Heart right ventricle (tissue), 16 donors: ENCODE results near the gene KLHL42. TPM values are rescaled to one million over a fixed set of nuclear protein-coding genes. Genes with fewer than 3 reads are reported as not detected.

Experiments used
- ATAC-seq, 8 donors: fragments of 200-7000 bp; cut with Tn5 transposase; one replicate each; pipeline ENCODE4 v1.9.1; 2020; ENCODE audit warnings: mild to moderate bottlenecking in 8 of 8, moderate library complexity in 8 of 8, moderate number of reproducible peaks in 1 of 8
- DNase-seq, 2 donors: peaks; one replicate each; pipeline ENCODE4 v3.0.0-alpha.2; 2020
- H3K27ac ChIP-seq, 10 donors: fragments of 200-600 bp; sonication (generic) in 2 of 10; one replicate each; pipeline versions ENCODE4 v1.5.0 to v1.8.0; 2020 to 2022; ENCODE audit warnings: mild to moderate bottlenecking in 3 of 10
- H3K27me3 ChIP-seq, 7 donors: fragments of 200-600 bp; one replicate each; pipeline ENCODE4 v1.8.0; 2021 to 2022; ENCODE audit warnings: mild to moderate bottlenecking in 2 of 7
- H3K36me3 ChIP-seq, 9 donors: fragments of 200-600 bp; sonication (generic) in 1 of 9; one replicate each; pipeline versions ENCODE4 v1.5.0 to v1.8.0; 2020 to 2022; ENCODE audit warnings: mild to moderate bottlenecking in 2 of 9
- H3K4me1 ChIP-seq, 9 donors: fragments of 200-600 bp; sonication (generic) in 1 of 9; one replicate each; pipeline versions ENCODE4 v1.5.0 to v1.8.0; 2020 to 2022; ENCODE audit warnings: mild to moderate bottlenecking in 4 of 9
- H3K4me3 ChIP-seq, 10 donors: fragments of 200-600 bp; sonication (generic) in 2 of 10; one replicate each; pipeline versions ENCODE4 v1.5.0 to v1.8.0; 2020 to 2022; ENCODE audit warnings: mild to moderate bottlenecking in 7 of 10, moderate library complexity in 2 of 10
- H3K9me3 ChIP-seq, 11 donors: fragments of 200-600 bp in 10 of 11; sonication (generic) in 2 of 11; one replicate each; pipeline versions ENCODE4 v1.5.0 to v1.8.0; 2013 to 2022; ENCODE audit warnings: mild to moderate bottlenecking in 2 of 11, control low read depth in 1 of 11, moderate library complexity in 1 of 11
- WGBS, 2 donors: extraction: QIAGEN DNeasy Blood & Tissue Kit; methylation state at CpG; one replicate each; pipeline ENCODE4 v1.1.7; 2013; ENCODE audit warnings: inconsistent platforms in 1 of 2; 5-methylcytosine and 5-hydroxymethylcytosine counted together
- intact Hi-C, 10 donors: fragments of 100-400 bp; cut with DNase I; formaldehyde crosslinking; loops; one replicate each; pipeline versions ENCODE4 v1.11.1 to v1.14.2; 2022
- polyA plus RNA-seq, 2 donors: library from polyadenylated mRNA; stranded (reverse); fragments of 200-250 nt; gene quantifications; one replicate each; pipeline ENCODE4 v1.2.3, GENCODE V29; 2013
- total RNA-seq, 10 donors: library from RNA; stranded (reverse); fragmentation: NEBNext Ultra II Directional in 3 of 10; extraction: Animal tissue kit (Norgen Biotek cat#: 25700) in 3 of 10; gene quantifications; one replicate each; pipeline versions ENCODE4 v1.2.1 to v1.2.4, GENCODE V29; 2021 to 2023
- TF ChIP-seq, protein P1 (sequence below), 9 donors: fragments of 200-600 bp; sonication (generic) in 2 of 9; IDR thresholded peaks; one replicate each; pipeline versions ENCODE4 v1.5.0 to v1.8.0; 2021 to 2022; ENCODE audit warnings: antibody characterized with exemption in 9 of 9, mild to moderate bottlenecking in 5 of 9, moderate library complexity in 1 of 9
- donor health status: Arrhythmogenic right ventricular cardiomyopathy.
- donor health status: ischemic (EF 13 %, LVEDD 7.1; RV severe dilation, severe dysfunction).
- donor health status: healthy with polysubstance abuse.
- donor health status: DM: no; HTN: yes; CAD: no.
- donor health status: DM: no; HTN: no; CAD: no.
- donor health status: ischemic (EF 25% LVEDD 6.9; RV normal size, moderate dysfunction).
- donor health status: ischemic (EF 25% LVEDD 5.7; RV mildly dilated, moderate dysfunction).
- donor health status: healthy.
- donor health status: DM: yes; HTN: yes; CAD: no.
- donor health status: Ischemic cardiomyopathy.
- donor health status: ischemic (EF 35%, LVEDD 5.7; RV mildly dilated, moderate dysfunction).
- donor health status: nonischemic (EF 11% LVEDD 7.7; RV severe dilation, severe dysfunction).
- donor health status: DM: yes; HTN: yes; CAD: no.
- donor health status: PGD.
- donor health status: ischemic (EF 29% LVEDD 5.4; RV normal size, mild dysfunction).
- donor health status: nonischemic (EF 23%, LVEDD 6.1; RV moderate dilation, normal function).

KLHL42 gene
- total and polyA plus RNA-seq, 12 donors = 4.0 to 10.9 (median 6.4) TPM

DNA sequence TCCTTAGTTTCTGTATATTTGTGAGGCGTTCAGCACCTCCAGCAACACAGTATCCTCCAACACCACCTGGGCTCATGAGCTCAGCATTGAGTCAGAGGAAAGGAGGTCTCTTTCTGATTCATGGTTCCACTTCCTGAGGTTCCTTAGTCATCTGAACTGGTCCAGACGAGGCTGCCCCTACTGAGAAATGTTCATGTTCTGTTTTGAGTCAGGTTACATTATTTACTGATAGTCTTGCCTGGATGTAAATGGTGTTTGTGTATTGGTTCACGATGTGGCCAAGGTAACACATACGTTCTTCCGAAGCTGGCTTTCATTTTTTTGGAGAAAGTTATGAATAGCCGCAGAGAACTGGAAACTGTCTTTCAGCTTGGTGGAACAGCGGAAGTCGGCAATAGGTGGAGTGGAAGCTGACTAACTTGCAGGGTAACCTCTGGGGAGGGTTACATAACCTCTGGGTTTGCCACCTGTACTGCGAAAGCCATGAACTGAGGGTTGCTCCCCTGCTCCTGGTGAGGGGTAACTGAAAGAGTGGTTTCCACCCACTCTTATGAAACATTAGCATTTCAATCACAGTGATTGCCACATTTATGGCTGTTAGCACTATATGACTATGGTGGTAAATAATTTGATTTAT, 42.2 kb downstream of the KLHL42 start:
- H3K36me3 ChIP-seq = no peaks in the 10 kb centered on the region
- DNase-seq (no peak), ATAC-seq (no peak)
- H3K27ac ChIP-seq = no peak overlapping the region
- TF ChIP-seq, protein P1, sequence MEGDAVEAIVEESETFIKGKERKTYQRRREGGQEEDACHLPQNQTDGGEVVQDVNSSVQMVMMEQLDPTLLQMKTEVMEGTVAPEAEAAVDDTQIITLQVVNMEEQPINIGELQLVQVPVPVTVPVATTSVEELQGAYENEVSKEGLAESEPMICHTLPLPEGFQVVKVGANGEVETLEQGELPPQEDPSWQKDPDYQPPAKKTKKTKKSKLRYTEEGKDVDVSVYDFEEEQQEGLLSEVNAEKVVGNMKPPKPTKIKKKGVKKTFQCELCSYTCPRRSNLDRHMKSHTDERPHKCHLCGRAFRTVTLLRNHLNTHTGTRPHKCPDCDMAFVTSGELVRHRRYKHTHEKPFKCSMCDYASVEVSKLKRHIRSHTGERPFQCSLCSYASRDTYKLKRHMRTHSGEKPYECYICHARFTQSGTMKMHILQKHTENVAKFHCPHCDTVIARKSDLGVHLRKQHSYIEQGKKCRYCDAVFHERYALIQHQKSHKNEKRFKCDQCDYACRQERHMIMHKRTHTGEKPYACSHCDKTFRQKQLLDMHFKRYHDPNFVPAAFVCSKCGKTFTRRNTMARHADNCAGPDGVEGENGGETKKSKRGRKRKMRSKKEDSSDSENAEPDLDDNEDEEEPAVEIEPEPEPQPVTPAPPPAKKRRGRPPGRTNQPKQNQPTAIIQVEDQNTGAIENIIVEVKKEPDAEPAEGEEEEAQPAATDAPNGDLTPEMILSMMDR (IDR thresholded peaks at IDR 0.05) = no peak
- H3K27me3 ChIP-seq = peaks cover 0 to 7% (median 0%) of the 10 kb centered on the region in 7 donors
- WGBS, 2 donors = 86 to 89% methylated on average over 9 of the region's 9 CpGs
- peaks cover 0 to 14% (median 0%) of the 10 kb centered on the region in 9 donors for H3K4me1 ChIP-seq
- no peak overlapping the region for H3K4me3 ChIP-seq
- intact Hi-C loops = loop anchor here in 5 of 10 donors (5.0 to 10.0 kb wide), 3 partner anchors 85 to 123 kb away; no protein-coding TSS in a partner anchor
- H3K9me3 ChIP-seq = peaks cover 0 to 4% (median 0%) of the 10 kb centered on the region in 11 donors

DNA sequence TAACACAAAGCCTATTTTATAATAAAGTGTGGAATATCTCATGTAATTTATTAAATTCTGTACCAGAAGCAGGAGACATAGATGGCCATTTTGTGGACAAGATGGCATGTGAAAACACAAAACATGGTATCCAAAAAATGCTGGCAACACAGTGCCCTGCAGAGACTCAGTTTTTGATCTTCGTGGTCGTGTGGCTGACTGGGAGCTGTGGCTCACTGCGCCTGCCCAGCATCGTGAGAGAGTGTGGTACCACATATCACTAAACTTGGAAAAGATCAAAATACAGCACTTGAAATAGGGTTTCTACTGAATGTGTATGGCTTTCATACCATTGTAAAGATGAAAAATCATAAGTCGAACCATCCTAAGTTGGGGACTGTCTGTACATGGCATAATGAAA, 43.0 kb downstream of the KLHL42 start:
- WGBS, 2 donors = 89 to 94% methylated on average over 5 of the region's 5 CpGs
- peaks cover 0 to 4% (median 0%) of the 10 kb centered on the region in 11 donors for H3K9me3 ChIP-seq
- no peak for ATAC-seq
- TF ChIP-seq, protein P1 (IDR thresholded peaks at IDR 0.05) = no peak
- intact Hi-C loops = loop anchor here in 5 of 10 donors (5.0 to 10.0 kb wide), 3 partner anchors 86 to 122 kb away; no protein-coding TSS in a partner anchor
- peaks cover 0 to 7% (median 0%) of the 10 kb centered on the region in 7 donors for H3K27me3 ChIP-seq
- H3K4me3 ChIP-seq = no peak overlapping the region
- no peak overlapping the region for H3K27ac ChIP-seq
- no peaks in the 10 kb centered on the region for H3K36me3 ChIP-seq
- peaks cover 0 to 14% (median 0%) of the 10 kb centered on the region in 9 donors for H3K4me1 ChIP-seq
- no peak for DNase-seq

DNA sequence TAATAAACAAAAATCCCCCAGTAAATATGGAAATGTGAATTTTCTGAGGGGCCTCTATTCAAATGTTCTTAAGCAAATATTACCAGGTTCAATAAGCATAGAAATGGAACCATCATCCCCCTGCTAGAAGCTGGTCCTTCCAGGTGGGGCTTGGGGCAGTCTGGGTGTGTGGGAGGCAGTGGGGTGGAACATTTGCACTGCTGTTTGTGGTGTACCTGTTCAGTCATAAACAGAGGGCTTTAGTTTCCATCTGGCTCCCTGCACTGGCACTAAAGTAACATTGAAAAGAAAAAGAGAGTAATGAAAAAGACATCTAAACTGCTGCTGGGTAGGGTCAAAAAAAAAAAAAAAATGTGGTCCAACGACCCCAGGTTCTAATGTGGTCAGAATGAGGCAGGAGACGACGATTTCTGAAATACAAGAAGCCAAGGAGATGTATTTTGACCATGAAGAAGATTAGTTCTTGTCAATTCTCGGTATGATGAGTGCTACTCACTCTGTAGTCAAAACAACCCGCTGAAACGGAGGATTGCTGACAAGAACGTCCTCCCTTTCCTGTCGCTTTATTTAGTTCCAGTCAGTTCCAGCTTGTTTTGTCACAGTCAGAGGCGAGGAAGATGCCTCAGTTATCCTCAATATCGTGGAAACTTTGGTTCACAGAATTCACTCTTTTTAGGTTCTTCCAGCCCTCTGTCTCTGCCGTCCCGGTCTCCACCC, 44.3 kb downstream of the KLHL42 start:
- DNase-seq (no peak), ATAC-seq (no peak)
- TF ChIP-seq, protein P1 (IDR thresholded peaks at IDR 0.05) = no peak
- intact Hi-C loops = loop anchor here in 5 of 10 donors (5.0 to 10.0 kb wide), 3 partner anchors 87 to 121 kb away; no protein-coding TSS in a partner anchor
- 48 to 56% methylated on average over 12 of the region's 12 CpGs for WGBS, 2 donors
- H3K4me1 ChIP-seq = peaks cover 0 to 14% (median 0%) of the 10 kb centered on the region in 9 donors
- no peak overlapping the region for H3K27ac ChIP-seq
- peaks cover 0 to 2% (median 0%) of the 10 kb centered on the region in 11 donors for H3K9me3 ChIP-seq
- H3K4me3 ChIP-seq = no peak overlapping the region
- H3K36me3 ChIP-seq = no peaks in the 10 kb centered on the region
- peaks cover 0 to 7% (median 0%) of the 10 kb centered on the region in 7 donors for H3K27me3 ChIP-seq

DNA sequence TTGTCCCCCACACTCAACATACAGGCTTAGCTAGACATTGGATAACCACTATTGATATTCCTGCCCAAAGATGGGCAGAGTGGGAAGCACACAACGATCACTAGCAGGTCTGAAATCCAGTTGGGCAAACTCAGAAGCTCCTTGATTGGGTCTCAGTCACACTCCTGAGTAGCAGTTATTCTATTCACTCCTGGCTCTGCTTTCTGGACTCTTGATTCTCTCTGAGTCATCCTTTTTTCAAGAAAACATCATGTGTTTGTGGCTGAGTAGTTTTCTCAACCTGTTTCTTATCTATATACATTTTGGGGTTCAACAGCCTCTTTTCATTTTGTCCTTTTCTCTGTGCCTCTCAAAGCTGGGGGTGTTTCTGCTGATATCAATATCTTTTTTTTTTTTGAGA, 46.0 kb downstream of the KLHL42 start:
- intact Hi-C loops = loop anchor here in 1 of 10 donors (10.0 kb wide), 1 partner anchor 119 kb away; no protein-coding TSS in a partner anchor
- Histone ChIP-seq H3K9me3 (no peaks in the 10 kb centered on the region), H3K36me3 (no peaks in the 10 kb centered on the region), H3K4me1 (peaks cover 0 to 8% (median 0%) of the 10 kb centered on the region in 9 donors), H3K27me3 (peaks cover 0 to 7% (median 0%) of the 10 kb centered on the region in 7 donors), H3K4me3 (no peak overlapping the region), H3K27ac (no peak overlapping the region)
- ATAC-seq (no peak), DNase-seq (no peak)
- TF ChIP-seq, protein P1 (IDR thresholded peaks at IDR 0.05) = no peak
- WGBS, 2 donors = 82 to 87% methylated on average over 1 of the region's 1 CpG
